HG02798 (cell line): Measurements from ENCODE around the gene SPATA1.
"Not testable (repeated sequence)": the region's sequence is repeated elsewhere in the genome, so short reads cannot be mapped to it uniquely, and the experiment has no call there.

ENCODE experiments used
- ATAC-seq: cut with Tn5 transposase; IDR thresholded peaks from one replicate; pipeline ENCODE4 v1.9.1; 2021; ENCODE audit warnings: mild to moderate bottlenecking; ENCODE audit not compliant: unreplicated experiment, poor library complexity

SPATA1 gene

GRCh38 chr1:84585803-84586202, 79.6 kb downstream of the SPATA1 start:
- no peak for ATAC-seq

GRCh38 chr1:84587099-84587498, 80.9 kb downstream of the SPATA1 start:
- no peak for ATAC-seq

GRCh38 chr1:84594959-84595358, 88.8 kb downstream of the SPATA1 start:
- ATAC-seq = not testable (repeated sequence)

GRCh38 chr1:84597011-84597410, 90.8 kb downstream of the SPATA1 start:
- no peak for ATAC-seq

GRCh38 chr1:84598418-84598817, 92.2 kb downstream of the SPATA1 start:
- no peak for ATAC-seq

- peak; percentile 77 for ATAC-seq
Measured at GRCh38 chr1:84598846-84599741, 92.9 kb downstream of the SPATA1 start.

GRCh38 chr1:84600796-84601195, 94.6 kb downstream of the SPATA1 start:
- no peak for ATAC-seq

GRCh38 chr1:84603223-84603622, 97.0 kb downstream of the SPATA1 start:
- no peak for ATAC-seq

- ATAC-seq = no peak
Measured at GRCh38 chr1:84603941-84604830, 98.0 kb downstream of the SPATA1 start.

- no peak for ATAC-seq
Measured at GRCh38 chr1:84605157-84605556, 99.0 kb downstream of the SPATA1 start.

GRCh38 chr1:84606977-84607376, 100.8 kb downstream of the SPATA1 start:
- no peak for ATAC-seq

GRCh38 chr1:84611091-84611490, 104.9 kb downstream of the SPATA1 start:
- ATAC-seq = no peak

- ATAC-seq = peak; percentile 51
Measured at GRCh38 chr1:84611796-84612195, 105.6 kb downstream of the SPATA1 start.

- ATAC-seq = no peak
Measured at GRCh38 chr1:84613026-84613425, 106.8 kb downstream of the SPATA1 start.

- no peak for ATAC-seq
Measured at GRCh38 chr1:84613887-84614286, 107.7 kb downstream of the SPATA1 start.

GRCh38 chr1:84615790-84616189, 109.6 kb downstream of the SPATA1 start:
- ATAC-seq = no peak
